ENCODE results near the gene FAM43A. TPM values are rescaled to one million over a fixed set of nuclear protein-coding genes. Genes with fewer than 3 reads are reported as not detected.

The FAM43A gene
- polyA plus RNA-seq, 2 of the 4 experiments (the other 2 are of a cell fraction) = 0.89 to 2.3 TPM

DNA sequence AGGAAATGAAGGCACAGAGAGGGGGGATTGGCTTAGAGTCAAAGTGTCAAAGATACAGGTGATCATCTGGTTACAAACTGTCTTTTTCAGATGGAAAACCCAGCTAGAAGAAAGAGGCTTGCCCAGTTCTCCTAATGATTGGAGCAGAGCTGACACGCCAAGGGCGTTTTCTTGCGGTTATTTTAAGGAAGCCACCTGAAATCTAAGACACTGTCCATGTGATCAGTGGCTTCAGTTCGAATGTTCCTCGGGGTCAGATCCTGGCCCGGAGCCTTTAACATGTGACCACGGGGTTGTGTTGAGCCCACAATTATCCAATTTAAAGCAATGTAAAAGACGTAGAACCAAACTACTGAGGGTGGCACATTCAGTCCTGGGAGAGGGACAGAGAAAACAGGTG lies 19.5 kb downstream of the FAM43A start:
- Histone ChIP-seq H3K4me3 (no peak overlapping the region), H3K4me1 (no peaks in the 10 kb centered on the region), H3K27ac (no peak overlapping the region), H3K9me3 (0 out of 3 replicates have a peak, but pooled peaks cover 4% of the 10 kb centered on the region), H3K4me2 (no peak overlapping the region)
- FAIRE-seq = no peak
- WGBS (ENCODE audit: missing lambda C conversion rate) = 57% methylated on average over 8 of the region's 8 CpGs
- TF ChIP-seq KDM1A (IDR thresholded peaks at IDR 0.05; ENCODE audit: low read depth) (no peak), NPAS2 (CRISPR knock-in tag; IDR thresholded peaks at IDR 0.05; ENCODE audit: borderline replicate concordance) (no peak), ZC3H11A (IDR thresholded peaks at IDR 0.05) (no peak), RAD21 (conservative IDR thresholded peaks at IDR 0.05 in 1 of 2, IDR thresholded peaks at IDR 0.05 in 1 of 2) (no peak), BHLHE40 (IDR thresholded peaks at IDR 0.05; ENCODE audit: low read depth, low read length) (no peak), RNF2 (IDR thresholded peaks at IDR 0.05; ENCODE audit: borderline replicate concordance, low read depth) (no peak)
- TF ChIP-seq, protein P1, sequence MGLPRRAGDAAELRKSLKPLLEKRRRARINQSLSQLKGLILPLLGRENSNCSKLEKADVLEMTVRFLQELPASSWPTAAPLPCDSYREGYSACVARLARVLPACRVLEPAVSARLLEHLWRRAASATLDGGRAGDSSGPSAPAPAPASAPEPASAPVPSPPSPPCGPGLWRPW (IDR thresholded peaks at IDR 0.05) = no peak
- TF ChIP-seq, protein P2, sequence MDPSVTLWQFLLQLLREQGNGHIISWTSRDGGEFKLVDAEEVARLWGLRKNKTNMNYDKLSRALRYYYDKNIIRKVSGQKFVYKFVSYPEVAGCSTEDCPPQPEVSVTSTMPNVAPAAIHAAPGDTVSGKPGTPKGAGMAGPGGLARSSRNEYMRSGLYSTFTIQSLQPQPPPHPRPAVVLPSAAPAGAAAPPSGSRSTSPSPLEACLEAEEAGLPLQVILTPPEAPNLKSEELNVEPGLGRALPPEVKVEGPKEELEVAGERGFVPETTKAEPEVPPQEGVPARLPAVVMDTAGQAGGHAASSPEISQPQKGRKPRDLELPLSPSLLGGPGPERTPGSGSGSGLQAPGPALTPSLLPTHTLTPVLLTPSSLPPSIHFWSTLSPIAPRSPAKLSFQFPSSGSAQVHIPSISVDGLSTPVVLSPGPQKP (IDR thresholded peaks at IDR 0.05; ENCODE audit: low read depth, low read length) = no peak
- TF ChIP-seq, protein P3, sequence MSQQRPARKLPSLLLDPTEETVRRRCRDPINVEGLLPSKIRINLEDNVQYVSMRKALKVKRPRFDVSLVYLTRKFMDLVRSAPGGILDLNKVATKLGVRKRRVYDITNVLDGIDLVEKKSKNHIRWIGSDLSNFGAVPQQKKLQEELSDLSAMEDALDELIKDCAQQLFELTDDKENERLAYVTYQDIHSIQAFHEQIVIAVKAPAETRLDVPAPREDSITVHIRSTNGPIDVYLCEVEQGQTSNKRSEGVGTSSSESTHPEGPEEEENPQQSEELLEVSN (IDR thresholded peaks at IDR 0.05; ENCODE audit: borderline replicate concordance, low read depth) = no peak
- ATAC-seq = no peak
- DNase-seq (ENCODE audit: low read depth in 1 of 2, low spot score in 1 of 2) = no peak
- CTCF ChIA-PET = interaction anchor here (1.0 kb wide), 1 partner anchor 20 kb away, joined by 3 read pairs; no protein-coding TSS in a partner anchor
- POLR2A ChIA-PET = no interaction called here

DNA sequence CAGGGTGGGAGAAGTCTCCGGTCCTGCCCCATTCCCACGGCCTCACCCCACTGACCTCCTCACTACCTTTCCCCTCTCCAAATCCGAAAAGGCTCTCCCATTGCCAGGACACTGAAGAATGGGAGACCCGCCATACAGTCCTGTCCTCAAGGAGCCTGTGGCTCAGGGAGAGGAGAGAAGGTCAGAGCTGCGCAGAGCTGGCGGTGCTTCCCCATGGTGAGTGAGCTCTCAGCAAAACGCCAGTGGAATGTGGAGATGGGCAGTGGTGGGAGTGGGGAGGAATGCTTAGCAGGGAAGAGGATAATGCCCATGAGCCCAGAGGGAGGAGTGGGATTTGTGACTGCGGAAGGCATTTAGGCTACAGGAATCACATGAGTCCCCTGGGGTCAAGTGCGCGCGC lies 20.1 kb downstream of the FAM43A start:
- no peak for FAIRE-seq
- no peak for ATAC-seq
- 89% methylated on average over 11 of the region's 11 CpGs for WGBS (ENCODE audit: missing lambda C conversion rate)
- 0 out of 3 replicates have a peak, but pooled peaks cover 4% of the 10 kb centered on the region for H3K9me3 ChIP-seq
- no peak overlapping the region for H3K27ac ChIP-seq
- POLR2A ChIA-PET = no interaction called here
- CTCF ChIA-PET = interaction anchor here (1.0 kb wide), 1 partner anchor 20 kb away, joined by 3 read pairs; no protein-coding TSS in a partner anchor
- TF ChIP-seq, protein P4, sequence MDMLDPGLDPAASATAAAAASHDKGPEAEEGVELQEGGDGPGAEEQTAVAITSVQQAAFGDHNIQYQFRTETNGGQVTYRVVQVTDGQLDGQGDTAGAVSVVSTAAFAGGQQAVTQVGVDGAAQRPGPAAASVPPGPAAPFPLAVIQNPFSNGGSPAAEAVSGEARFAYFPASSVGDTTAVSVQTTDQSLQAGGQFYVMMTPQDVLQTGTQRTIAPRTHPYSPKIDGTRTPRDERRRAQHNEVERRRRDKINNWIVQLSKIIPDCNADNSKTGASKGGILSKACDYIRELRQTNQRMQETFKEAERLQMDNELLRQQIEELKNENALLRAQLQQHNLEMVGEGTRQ (IDR thresholded peaks at IDR 0.05) = no peak
- TF ChIP-seq, protein P1 (IDR thresholded peaks at IDR 0.05) = no peak
- no peak for TF ChIP-seq HEYL (CRISPR knock-in tag; IDR thresholded peaks at IDR 0.05)
- TF ChIP-seq CEBPB (IDR thresholded peaks at IDR 0.05) = no peak
- TF ChIP-seq, protein P5, sequence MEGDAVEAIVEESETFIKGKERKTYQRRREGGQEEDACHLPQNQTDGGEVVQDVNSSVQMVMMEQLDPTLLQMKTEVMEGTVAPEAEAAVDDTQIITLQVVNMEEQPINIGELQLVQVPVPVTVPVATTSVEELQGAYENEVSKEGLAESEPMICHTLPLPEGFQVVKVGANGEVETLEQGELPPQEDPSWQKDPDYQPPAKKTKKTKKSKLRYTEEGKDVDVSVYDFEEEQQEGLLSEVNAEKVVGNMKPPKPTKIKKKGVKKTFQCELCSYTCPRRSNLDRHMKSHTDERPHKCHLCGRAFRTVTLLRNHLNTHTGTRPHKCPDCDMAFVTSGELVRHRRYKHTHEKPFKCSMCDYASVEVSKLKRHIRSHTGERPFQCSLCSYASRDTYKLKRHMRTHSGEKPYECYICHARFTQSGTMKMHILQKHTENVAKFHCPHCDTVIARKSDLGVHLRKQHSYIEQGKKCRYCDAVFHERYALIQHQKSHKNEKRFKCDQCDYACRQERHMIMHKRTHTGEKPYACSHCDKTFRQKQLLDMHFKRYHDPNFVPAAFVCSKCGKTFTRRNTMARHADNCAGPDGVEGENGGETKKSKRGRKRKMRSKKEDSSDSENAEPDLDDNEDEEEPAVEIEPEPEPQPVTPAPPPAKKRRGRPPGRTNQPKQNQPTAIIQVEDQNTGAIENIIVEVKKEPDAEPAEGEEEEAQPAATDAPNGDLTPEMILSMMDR (IDR thresholded peaks at IDR 0.05) = no peak
- no peak for TF ChIP-seq RAD21 (conservative IDR thresholded peaks at IDR 0.05 in 1 of 2, IDR thresholded peaks at IDR 0.05 in 1 of 2)
- TF ChIP-seq, protein P6, sequence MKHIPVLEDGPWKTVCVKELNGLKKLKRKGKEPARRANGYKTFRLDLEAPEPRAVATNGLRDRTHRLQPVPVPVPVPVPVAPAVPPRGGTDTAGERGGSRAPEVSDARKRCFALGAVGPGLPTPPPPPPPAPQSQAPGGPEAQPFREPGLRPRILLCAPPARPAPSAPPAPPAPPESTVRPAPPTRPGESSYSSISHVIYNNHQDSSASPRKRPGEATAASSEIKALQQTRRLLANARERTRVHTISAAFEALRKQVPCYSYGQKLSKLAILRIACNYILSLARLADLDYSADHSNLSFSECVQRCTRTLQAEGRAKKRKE (CRISPR knock-in tag; IDR thresholded peaks at IDR 0.05; ENCODE audit: low read depth) = no peak
- no peak for TF ChIP-seq MAZ (IDR thresholded peaks at IDR 0.05; ENCODE audit: borderline replicate concordance, low read depth, low read length)
- TF ChIP-seq, protein P7, sequence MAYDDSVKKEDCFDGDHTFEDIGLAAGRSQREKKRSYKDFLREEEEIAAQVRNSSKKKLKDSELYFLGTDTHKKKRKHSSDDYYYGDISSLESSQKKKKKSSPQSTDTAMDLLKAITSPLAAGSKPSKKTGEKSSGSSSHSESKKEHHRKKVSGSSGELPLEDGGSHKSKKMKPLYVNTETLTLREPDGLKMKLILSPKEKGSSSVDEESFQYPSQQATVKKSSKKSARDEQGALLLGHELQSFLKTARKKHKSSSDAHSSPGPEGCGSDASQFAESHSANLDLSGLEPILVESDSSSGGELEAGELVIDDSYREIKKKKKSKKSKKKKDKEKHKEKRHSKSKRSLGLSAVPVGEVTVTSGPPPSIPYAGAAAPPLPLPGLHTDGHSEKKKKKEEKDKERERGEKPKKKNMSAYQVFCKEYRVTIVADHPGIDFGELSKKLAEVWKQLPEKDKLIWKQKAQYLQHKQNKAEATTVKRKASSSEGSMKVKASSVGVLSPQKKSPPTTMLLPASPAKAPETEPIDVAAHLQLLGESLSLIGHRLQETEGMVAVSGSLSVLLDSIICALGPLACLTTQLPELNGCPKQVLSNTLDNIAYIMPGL (CRISPR knock-in tag; IDR thresholded peaks at IDR 0.05; ENCODE audit: borderline replicate concordance) = no peak
- TF ChIP-seq RNF2 (IDR thresholded peaks at IDR 0.05; ENCODE audit: borderline replicate concordance, low read depth) = no peak
- TF ChIP-seq JUN (IDR thresholded peaks at IDR 0.05) = no peak
- TF ChIP-seq FOXS1 (CRISPR knock-in tag; IDR thresholded peaks at IDR 0.05) = no peak
- no peak for TF ChIP-seq FOSL2 (IDR thresholded peaks at IDR 0.05)
- no peak for TF ChIP-seq FOSL2 (CRISPR knock-in tag; IDR thresholded peaks at IDR 0.05)
- TF ChIP-seq, protein P2 (IDR thresholded peaks at IDR 0.05; ENCODE audit: low read depth, low read length) = no peak
- H3K4me3 ChIP-seq = no peak overlapping the region
- H3K4me2 ChIP-seq = no peak overlapping the region
- H3K4me1 ChIP-seq = no peaks in the 10 kb centered on the region
- DNase-seq (ENCODE audit: low read depth in 1 of 2, low spot score in 1 of 2) = no peak

All from A549 (cell line).